H1 (cell line): ENCODE results near the gene ACTC1. TPM values are rescaled to one million over a fixed set of nuclear protein-coding genes. Genes with fewer than 3 reads are reported as not detected.

Experiments
- CTCF ChIA-PET: fragments of 300-600 bp; sonication (Branson Sonifier 250); formaldehyde crosslinking; loops from one replicate; lab custom pipeline; 2021; ENCODE audit not compliant: partially characterized antibody; lab: Charles Lee
- POLR2A ChIA-PET: fragments of 300-600 bp; sonication (Branson Sonifier 250); formaldehyde crosslinking; loops from one replicate; lab custom pipeline; 2021; ENCODE audit warnings: inconsistent platforms; ENCODE audit not compliant: partially characterized antibody; lab: Charles Lee
- DNase-seq, 2 experiments: peaks; one replicate each; pipeline versions ENCODE4 v3.0.0 to v3.0.0-alpha.2; 2010 to 2022; ENCODE audit warnings: low spot score in 2 of 2, low read depth in 1 of 2, mixed read lengths in 1 of 2
- FAIRE-seq: peaks from 2 replicates; lab custom pipeline; 2011; peaks lifted over from hg19 to GRCh38; lab: Jason Lieb, UNC
- H2AFZ ChIP-seq: 2 replicates; pipeline ENCODE4 v1.8.1; 2012; ENCODE audit warnings: low read length, inconsistent platforms
- H2AK5ac ChIP-seq: 2 replicates; pipeline ENCODE4 v1.6.1; 2013; ENCODE audit warnings: low read depth, low read length
- H2BK120ac ChIP-seq: replicated peaks from 2 replicates; pipeline ENCODE3; 2013; ENCODE audit warnings: low read depth, low read length, inconsistent platforms
- H2BK12ac ChIP-seq: 2 replicates; pipeline ENCODE4 v1.6.1; 2013; ENCODE audit warnings: low read depth, low read length
- H2BK15ac ChIP-seq: 2 replicates; pipeline ENCODE4 v1.6.1; 2013; ENCODE audit warnings: low read length
- H2BK20ac ChIP-seq: 2 replicates; pipeline ENCODE4 v1.6.1; 2013; ENCODE audit warnings: low read length
- H2BK5ac ChIP-seq: 2 replicates; pipeline ENCODE4 v1.6.1; 2013; ENCODE audit warnings: low read depth, low read length
- H3K14ac ChIP-seq: 2 replicates; pipeline ENCODE4 v1.6.1; 2013; ENCODE audit warnings: inconsistent platforms; ENCODE audit not compliant: insufficient read length
- H3K18ac ChIP-seq: 2 replicates; pipeline ENCODE4 v1.6.1; 2013; ENCODE audit warnings: low read length; ENCODE audit errors: extremely low read depth
- H3K23ac ChIP-seq: 2 replicates; pipeline ENCODE4 v1.6.1; 2013; ENCODE audit warnings: inconsistent platforms; ENCODE audit not compliant: insufficient read length
- H3K23me2 ChIP-seq: 2 replicates; pipeline ENCODE4 v1.6.1; 2013; ENCODE audit warnings: low read depth, low read length
- H3K27ac ChIP-seq: 2 replicates; pipeline ENCODE4 v1.6.1; 2011; ENCODE audit warnings: low read depth, low read length, inconsistent platforms
- H3K27me3 ChIP-seq, 4 experiments: replicated peaks in 1 of 4; 1 replicate in 1 of 4; 2 replicates in 3 of 4; pipeline versions ENCODE4 v1.6.1 to v1.8.1; 2011 to 2013; ENCODE audit warnings: low read length in 3 of 4, mild to moderate bottlenecking in 3 of 4, inconsistent platforms in 2 of 4, mixed read lengths in 2 of 4, moderate library complexity in 1 of 4; ENCODE audit not compliant: control insufficient read depth in 3 of 4, insufficient read depth in 3 of 4; ENCODE audit errors: extremely low read depth in 1 of 4
- H3K36me3 ChIP-seq, 4 experiments: 2 replicates each; pipeline versions ENCODE4 v1.6.1 to v1.8.1; 2011 to 2013; ENCODE audit warnings: mild to moderate bottlenecking in 4 of 4, low read length in 3 of 4, moderate library complexity in 2 of 4, control low read depth in 1 of 4, inconsistent platforms in 1 of 4; ENCODE audit not compliant: insufficient read depth in 4 of 4, control insufficient read depth in 2 of 4
- H3K4ac ChIP-seq: replicated peaks from 2 replicates; pipeline ENCODE3; 2013; ENCODE audit warnings: low read length, low read depth, mixed read lengths, inconsistent platforms; ENCODE audit not compliant: insufficient read length
- H3K4me1 ChIP-seq, 4 experiments: replicated peaks in 1 of 4; 1 replicate in 1 of 4; 2 replicates in 3 of 4; pipeline versions ENCODE4 v1.6.1 to v1.8.1; 2011 to 2013; ENCODE audit warnings: low read length in 3 of 4, inconsistent platforms in 2 of 4, mixed read lengths in 1 of 4; ENCODE audit not compliant: insufficient read depth in 4 of 4, control insufficient read depth in 3 of 4
- H3K4me2 ChIP-seq, 2 experiments: 2 replicates each; pipeline versions ENCODE4 v1.6.1 to v1.8.1; 2011 to 2013; ENCODE audit warnings: low read depth in 2 of 2, low read length in 2 of 2, control low read depth in 1 of 2, inconsistent platforms in 1 of 2, mild to moderate bottlenecking in 1 of 2; ENCODE audit not compliant: insufficient read depth in 1 of 2
- H3K4me3 ChIP-seq, 4 experiments: fragments of 200-600, 300-600 bp in 1 of 4; sonication (generic), shearing (Covaris generic), sonication (Bioruptor Twin) in 1 of 4; 2 replicates each; pipeline versions ENCODE4 v1.5.1 to v1.8.1; 2011 to 2016; ENCODE audit warnings: low read length in 4 of 4, low read depth in 3 of 4, control low read depth in 2 of 4, inconsistent platforms in 2 of 4, mild to moderate bottlenecking in 2 of 4, mixed read lengths in 1 of 4, moderate library complexity in 1 of 4; ENCODE audit not compliant: insufficient read depth in 2 of 4; ENCODE audit errors: extremely low read depth in 1 of 4
- H3K56ac ChIP-seq: replicated peaks from 2 replicates; pipeline ENCODE3; 2013; ENCODE audit warnings: low read depth, mild to moderate bottlenecking, mixed read lengths, low read length, inconsistent platforms; ENCODE audit not compliant: insufficient read length
- H3K79me1 ChIP-seq: 2 replicates; pipeline ENCODE4 v1.6.1; 2013; ENCODE audit warnings: low read depth, low read length, control low read depth
- H3K79me2 ChIP-seq, 2 experiments: 2 replicates each; pipeline versions ENCODE4 v1.6.1 to v1.8.1; 2012 to 2013; ENCODE audit warnings: low read length in 2 of 2, mild to moderate bottlenecking in 2 of 2, inconsistent platforms in 1 of 2; ENCODE audit not compliant: insufficient read depth in 2 of 2, control insufficient read depth in 1 of 2
- H3K9ac ChIP-seq, 4 experiments: replicated peaks in 1 of 4; 1 replicate in 1 of 4; 2 replicates in 3 of 4; pipeline versions ENCODE4 v1.6.1 to v1.8.1; 2011 to 2013; ENCODE audit warnings: low read depth in 3 of 4, low read length in 3 of 4, control low read depth in 2 of 4, mild to moderate bottlenecking in 2 of 4, moderate library complexity in 2 of 4, inconsistent platforms in 1 of 4; ENCODE audit errors: extremely low read depth in 1 of 4
- H3K9me3 ChIP-seq, 2 experiments: 2 replicates each; pipeline versions ENCODE4 v1.6.1 to v1.8.1; 2012 to 2013; ENCODE audit warnings: mild to moderate bottlenecking in 2 of 2, moderate library complexity in 2 of 2, control low read depth in 1 of 2, inconsistent platforms in 1 of 2, low read depth in 1 of 2, low read length in 1 of 2, mixed read lengths in 1 of 2; ENCODE audit not compliant: insufficient read depth in 2 of 2
- H4K20me1 ChIP-seq, 2 experiments: replicated peaks in 1 of 2; 2 replicates each; pipeline versions ENCODE3 to v1.8.1; 2011 to 2013; ENCODE audit warnings: inconsistent platforms in 2 of 2, low read length in 2 of 2, mild to moderate bottlenecking in 1 of 2; ENCODE audit not compliant: insufficient read depth in 2 of 2, control insufficient read depth in 1 of 2
- H4K5ac ChIP-seq: 2 replicates; pipeline ENCODE4 v1.6.1; 2013; ENCODE audit warnings: low read length, low read depth, mixed read lengths, inconsistent platforms; ENCODE audit not compliant: insufficient read length
- H4K8ac ChIP-seq: 2 replicates; pipeline ENCODE4 v1.8.0; 2013; ENCODE audit warnings: mild to moderate bottlenecking, moderate library complexity, low read length, inconsistent platforms; ENCODE audit not compliant: insufficient read depth; ENCODE audit errors: extremely low read depth
- H4K91ac ChIP-seq: replicated peaks from 2 replicates; pipeline ENCODE3; 2013; ENCODE audit warnings: low read length, mixed read lengths, inconsistent platforms; ENCODE audit not compliant: insufficient read length
- CTCF ChIP-seq, 3 experiments: IDR thresholded peaks; 1 replicate in 2 of 3; 2 replicates in 1 of 3; pipeline versions ENCODE4 v1.5.1 to v1.6.1; 2011; ENCODE audit warnings: low read length in 3 of 3, mild to moderate bottlenecking in 3 of 3, inconsistent platforms in 2 of 3, low read depth in 1 of 3, moderate library complexity in 1 of 3; ENCODE audit not compliant: insufficient read depth in 1 of 3; ENCODE audit errors: control extremely low read depth in 1 of 3
- HDAC6 ChIP-seq: IDR thresholded peaks from one replicate; pipeline ENCODE4 v1.7.1; 2012; ENCODE audit warnings: low read depth, mild to moderate bottlenecking, inconsistent platforms, low read length, moderate library complexity
- RFX5 ChIP-seq: IDR thresholded peaks from 2 replicates; pipeline ENCODE4 v1.6.1; 2011; ENCODE audit warnings: low read depth, low read length, improper control_type of control experiment, borderline replicate concordance
- WGBS, 2 experiments: shearing (Covaris generic) in 1 of 2; methylation state at CpG; one replicate each; pipeline versions ENCODE4 v1.1.6 to v1.1.7; 2013 to 2015; ENCODE audit warnings: low lambda C conversion rate in 2 of 2, mixed read lengths in 2 of 2, inconsistent platforms in 1 of 2, low coverage in 1 of 2, missing lambda C conversion rate in 1 of 2; ENCODE audit not compliant: insufficient replicate concordance in 2 of 2, insufficient coverage in 1 of 2, insufficient read length in 1 of 2; ENCODE audit errors: extremely low coverage in 1 of 2, missing lambda C conversion rate in 1 of 2; 5-methylcytosine and 5-hydroxymethylcytosine counted together
- polyA plus RNA-seq, 7 experiments: library from polyadenylated mRNA; depleted of rRNA in 3 of 7; stranded (reverse) in 5 of 7; unstranded in 2 of 7; fragments of >200 nt in 5 of 7; fragments of 200-250 nt in 2 of 7; gene quantifications; 1 replicate in 5 of 7; 2 replicates in 1 of 7; 4 replicates in 1 of 7; pipeline versions ENCODE4 v1.2.1 to v1.2.3, GENCODE V29; 2011 to 2013; ENCODE audit warnings: missing spikeins in 2 of 7, mixed read lengths in 2 of 7
- total RNA-seq: library from RNA; stranded (reverse); fragmentation: NEBNext Ultra II Directional; extraction: Animal tissue kit (Norgen Biotek cat#: 25700); gene quantifications from 2 replicates; pipeline ENCODE4 v1.2.1, GENCODE V29; 2021

ACTC1 gene
- total and polyA plus RNA-seq, 2 of the 8 experiments (the other 6 are each of a cell fraction or from before 2014, with no cell fraction given) = 37.6 to 90.0 TPM

DNA sequence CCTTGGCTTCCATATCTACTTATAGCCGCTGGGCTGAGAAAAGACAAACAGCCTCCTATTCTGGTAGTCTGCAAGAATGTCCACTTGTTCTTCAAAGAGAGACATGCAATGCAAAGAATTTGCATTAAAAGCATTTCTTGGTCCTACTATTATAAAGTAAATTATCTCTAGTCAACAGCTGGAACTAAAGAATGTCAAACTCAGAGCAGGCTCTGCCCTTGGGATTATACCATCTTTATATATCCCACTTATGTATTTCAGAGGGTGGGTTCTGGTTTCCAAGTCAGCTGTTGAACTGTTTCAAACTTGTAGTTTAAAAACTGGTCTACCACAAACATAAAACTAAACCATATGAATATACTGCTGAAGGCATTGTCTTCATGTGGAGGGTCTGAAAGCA lies 7.0 kb upstream of the ACTC1 start:
- no peak overlapping the region for H3K56ac ChIP-seq

More for the DNA sequence above, 7.0 kb upstream of the ACTC1 start:
- no peak overlapping the region for H4K5ac ChIP-seq
- H3K79me2 ChIP-seq = no peaks in the 10 kb centered on the region
- no peak overlapping the region for H3K27ac ChIP-seq
- no peaks in the 10 kb centered on the region for H3K9me3 ChIP-seq
- peaks cover 0 to 7% (median 2%) of the 10 kb centered on the region in 4 experiments; a peak in 1 of 7 replicates for H3K4me1 ChIP-seq
- no peak overlapping the region for H4K8ac ChIP-seq
- no peaks in the 10 kb centered on the region for H3K79me1 ChIP-seq
- no peak overlapping the region for H3K23ac ChIP-seq
- H3K18ac ChIP-seq = no peak overlapping the region
- H4K91ac ChIP-seq = no peak overlapping the region
- H2BK12ac ChIP-seq = no peak overlapping the region
- H2AFZ ChIP-seq = no peak overlapping the region
- H3K14ac ChIP-seq = no peak overlapping the region
- no peaks in the 10 kb centered on the region for H4K20me1 ChIP-seq
- no peak overlapping the region for H3K9ac ChIP-seq
- 92% methylated on average over 1 of the region's 1 CpG; no CpG with 5 or more reads in 1 of the 2 experiments for WGBS, 2 experiments
- H3K27me3 ChIP-seq = no peaks in the 10 kb centered on the region
- H2BK5ac ChIP-seq = no peak overlapping the region
- FAIRE-seq (no peak), DNase-seq (no peak)
- ChIA-PET POLR2A (interaction anchor here (1.3 kb wide), 1 partner anchor 13 kb away, joined by 4 read pairs; no protein-coding TSS in a partner anchor), CTCF (interaction anchor here (0.7 to 2.0 kb wide), 3 partner anchors 9 to 89 kb away, joined by 3 to 8 read pairs (median 4); no protein-coding TSS in a partner anchor)
- no peak overlapping the region for H2BK120ac ChIP-seq
- no peaks in the 10 kb centered on the region for H3K36me3 ChIP-seq
- no peak overlapping the region for H3K4me2 ChIP-seq
- H2AK5ac ChIP-seq = no peak overlapping the region
- H3K4me3 ChIP-seq = no peak overlapping the region
- H3K4ac ChIP-seq = no peak overlapping the region
- TF ChIP-seq HDAC6 (no peak), RFX5 (no peak), CTCF (IDR thresholded peaks at IDR 0.05; ENCODE audit: control extremely low read depth in 1 of 3, insufficient read depth in 1 of 3, low read depth in 1 of 3, low read length in 3 of 3) (no peak)
- H3K23me2 ChIP-seq = no peaks in the 10 kb centered on the region
- H2BK15ac ChIP-seq = no peak overlapping the region
- no peak overlapping the region for H2BK20ac ChIP-seq
